Ovary (tissue), 3 donors: ENCODE results near the gene SEMA5A.

Source experiments
- EP300 ChIP-seq: sonication (generic); formaldehyde crosslinking; IDR thresholded peaks from one replicate; pipeline ENCODE4 v1.6.1; 2017; ENCODE audit warnings: antibody characterized with exemption
- TF ChIP-seq, protein P1 (sequence below), 3 donors: fragments of 450-650 bp in 2 of 3; fragments of 200-600 bp in 1 of 3; IDR thresholded peaks; one replicate each; pipeline versions ENCODE4 v1.5.1 to v1.8.0; 2016 to 2022; ENCODE audit warnings: antibody characterized with exemption in 3 of 3, mild to moderate bottlenecking in 1 of 3
- donor health status: DM: no; HTN: no; CAD: no.

DNA sequence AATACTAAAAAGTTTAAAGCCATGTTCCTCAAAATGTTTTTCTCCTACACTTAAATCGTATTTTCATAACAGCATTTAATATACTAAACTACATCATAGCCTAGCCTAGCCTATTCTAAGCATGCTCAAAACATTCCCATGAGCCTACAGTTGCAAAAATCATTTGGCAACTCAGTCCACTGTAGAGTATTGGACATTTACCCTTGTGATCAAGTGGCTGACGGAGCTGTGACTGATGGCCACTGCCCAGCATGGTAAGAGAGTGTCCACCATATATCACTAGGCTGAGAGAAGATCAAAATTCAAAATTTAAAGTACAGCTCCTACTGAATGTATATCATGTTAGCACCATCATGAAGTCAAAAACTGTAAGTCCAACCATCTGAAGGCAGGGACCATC, 30.9 kb downstream of the SEMA5A start:
- TF ChIP-seq, protein P1, sequence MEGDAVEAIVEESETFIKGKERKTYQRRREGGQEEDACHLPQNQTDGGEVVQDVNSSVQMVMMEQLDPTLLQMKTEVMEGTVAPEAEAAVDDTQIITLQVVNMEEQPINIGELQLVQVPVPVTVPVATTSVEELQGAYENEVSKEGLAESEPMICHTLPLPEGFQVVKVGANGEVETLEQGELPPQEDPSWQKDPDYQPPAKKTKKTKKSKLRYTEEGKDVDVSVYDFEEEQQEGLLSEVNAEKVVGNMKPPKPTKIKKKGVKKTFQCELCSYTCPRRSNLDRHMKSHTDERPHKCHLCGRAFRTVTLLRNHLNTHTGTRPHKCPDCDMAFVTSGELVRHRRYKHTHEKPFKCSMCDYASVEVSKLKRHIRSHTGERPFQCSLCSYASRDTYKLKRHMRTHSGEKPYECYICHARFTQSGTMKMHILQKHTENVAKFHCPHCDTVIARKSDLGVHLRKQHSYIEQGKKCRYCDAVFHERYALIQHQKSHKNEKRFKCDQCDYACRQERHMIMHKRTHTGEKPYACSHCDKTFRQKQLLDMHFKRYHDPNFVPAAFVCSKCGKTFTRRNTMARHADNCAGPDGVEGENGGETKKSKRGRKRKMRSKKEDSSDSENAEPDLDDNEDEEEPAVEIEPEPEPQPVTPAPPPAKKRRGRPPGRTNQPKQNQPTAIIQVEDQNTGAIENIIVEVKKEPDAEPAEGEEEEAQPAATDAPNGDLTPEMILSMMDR (IDR thresholded peaks at IDR 0.05): no peak
- no peak for TF ChIP-seq EP300
